ENCODE data around the gene NPR3. TPM values are rescaled to one million over a fixed set of nuclear protein-coding genes. Genes with fewer than 3 reads are reported as not detected.

Gene NPR3
- total RNA-seq, 2 donors from 2014 or later = 0.20 to 0.82 TPM

DNA sequence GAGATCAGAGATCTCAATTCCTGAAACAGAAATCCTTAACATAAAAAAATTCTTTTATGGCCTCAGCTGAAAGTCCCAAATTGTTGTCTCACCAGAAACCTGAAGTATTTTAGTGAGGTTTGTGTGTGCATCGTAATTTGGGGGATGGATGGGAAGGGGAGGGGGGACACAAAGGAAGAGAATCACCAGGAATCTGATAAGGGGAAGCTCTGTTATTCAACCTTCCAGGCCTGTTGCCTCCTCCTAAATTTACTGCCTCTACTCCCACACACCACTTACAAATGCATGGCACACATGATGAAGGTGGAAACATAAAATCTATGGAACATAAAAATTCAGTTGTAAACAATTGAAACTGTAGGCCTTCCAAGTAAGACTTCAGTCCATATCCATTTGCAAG lies 97.7 kb downstream of the NPR3 start:
- H3K9ac ChIP-seq (ENCODE audit: extremely low read depth, low read length, poor library complexity, severe bottlenecking) = no peak overlapping the region

DNA sequence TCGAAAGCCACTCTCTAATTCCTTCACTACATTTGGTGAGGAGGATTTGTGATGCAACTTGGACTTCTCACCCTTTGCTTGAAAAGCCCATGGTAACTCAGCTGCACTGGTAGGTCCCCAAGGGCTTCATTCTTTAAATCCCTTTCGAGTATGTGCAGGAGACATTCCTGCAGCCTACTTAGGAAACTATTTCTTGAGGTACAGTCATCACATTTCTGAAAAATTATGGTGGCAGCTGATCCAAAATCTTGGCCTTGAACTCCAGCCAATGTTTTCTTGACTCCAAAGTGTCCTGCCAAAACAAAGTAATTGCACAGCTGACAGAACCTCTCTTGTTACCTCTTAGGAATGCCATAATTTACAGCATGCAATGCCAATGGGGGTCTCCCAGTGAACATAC lies 99.7 kb downstream of the NPR3 start:
- Mint-ChIP-seq H3K36me3 (ENCODE audit: low read depth) (no peaks in the 10 kb centered on the region), H3K27ac (no peak overlapping the region), H3K4me1 (no peaks in the 10 kb centered on the region), H3K4me3 (no peak overlapping the region), H3K27me3 (ENCODE audit: insufficient read depth) (no peaks in the 10 kb centered on the region), H3K9me3 (peaks cover 9% of the 10 kb centered on the region)
- no peaks in the 10 kb centered on the region for H3K9me3 ChIP-seq (ENCODE audit: control insufficient read depth, low read length)
- H3K27ac ChIP-seq (ENCODE audit: low read depth, low read length) = no peak overlapping the region
- 50 to 89% methylated on average over 1 to 2 of the region's 2 CpGs for WGBS, 2 experiments (ENCODE audit: insufficient coverage in 1 of 2, insufficient read length in 1 of 2)
- no peaks in the 10 kb centered on the region for H3K36me3 ChIP-seq (ENCODE audit: control insufficient read depth, insufficient read depth, low read length)
- H3K27me3 ChIP-seq (ENCODE audit: control insufficient read depth, insufficient read depth, low read length, poor library complexity, severe bottlenecking) = no peaks in the 10 kb centered on the region
- H3K4me1 ChIP-seq (ENCODE audit: control insufficient read depth, insufficient read depth, low read length) = no peaks in the 10 kb centered on the region
- no peak for DNase-seq
- no peak overlapping the region for H3K9ac ChIP-seq (ENCODE audit: extremely low read depth, low read length, poor library complexity, severe bottlenecking)
- TF ChIP-seq CTCF (conservative IDR thresholded peaks at IDR 0.05) = no peak
- H3K4me3 ChIP-seq (ENCODE audit: low read length) = no peak overlapping the region

More for the DNA sequence above, 97.7 kb downstream of the NPR3 start:
- Mint-ChIP-seq H3K27ac (no peak overlapping the region), H3K36me3 (ENCODE audit: low read depth) (no peaks in the 10 kb centered on the region), H3K27me3 (ENCODE audit: insufficient read depth) (no peaks in the 10 kb centered on the region), H3K9me3 (peaks cover 8% of the 10 kb centered on the region), H3K4me3 (no peak overlapping the region), H3K4me1 (no peaks in the 10 kb centered on the region)
- H3K36me3 ChIP-seq (ENCODE audit: control insufficient read depth, insufficient read depth, low read length) = no peaks in the 10 kb centered on the region
- no peak overlapping the region for H3K27ac ChIP-seq (ENCODE audit: low read depth, low read length)
- no peak for DNase-seq
- no peaks in the 10 kb centered on the region for H3K9me3 ChIP-seq (ENCODE audit: control insufficient read depth, low read length)
- no peak for TF ChIP-seq CTCF (conservative IDR thresholded peaks at IDR 0.05)
- no peak overlapping the region for H3K4me3 ChIP-seq (ENCODE audit: low read length)
- no peaks in the 10 kb centered on the region for H3K4me1 ChIP-seq (ENCODE audit: control insufficient read depth, insufficient read depth, low read length)
- H3K27me3 ChIP-seq (ENCODE audit: control insufficient read depth, insufficient read depth, low read length, poor library complexity, severe bottlenecking) = no peaks in the 10 kb centered on the region
- 88 to 100% methylated on average over 1 of the region's 1 CpG for WGBS, 2 experiments (ENCODE audit: insufficient coverage in 1 of 2, insufficient read length in 1 of 2)

- Histone ChIP-seq H3K36me3 (ENCODE audit: control insufficient read depth, insufficient read depth, low read length) (no peaks in the 10 kb centered on the region), H3K27ac (ENCODE audit: low read depth, low read length) (no peak overlapping the region), H3K9ac (ENCODE audit: extremely low read depth, low read length, poor library complexity, severe bottlenecking) (no peak overlapping the region), H3K4me1 (ENCODE audit: control insufficient read depth, insufficient read depth, low read length) (no peaks in the 10 kb centered on the region), H3K27me3 (ENCODE audit: control insufficient read depth, insufficient read depth, low read length, poor library complexity, severe bottlenecking) (no peaks in the 10 kb centered on the region), H3K9me3 (ENCODE audit: control insufficient read depth, low read length) (no peaks in the 10 kb centered on the region), H3K4me3 (ENCODE audit: low read length) (no peak overlapping the region)
- Mint-ChIP-seq H3K4me1 (no peaks in the 10 kb centered on the region), H3K36me3 (ENCODE audit: low read depth) (no peaks in the 10 kb centered on the region), H3K4me3 (no peak overlapping the region), H3K9me3 (peaks cover 7% of the 10 kb centered on the region), H3K27ac (no peak overlapping the region), H3K27me3 (ENCODE audit: insufficient read depth) (no peaks in the 10 kb centered on the region)
- TF ChIP-seq CTCF (conservative IDR thresholded peaks at IDR 0.05) = no peak
- DNase-seq = no peak
- whole genome bisulfite sequencing, 2 experiments (ENCODE audit: insufficient coverage in 1 of 2, insufficient read length in 1 of 2) = 86% methylated on average over 3 to 5 of the region's 5 CpGs
Measured at GRCh38 chr5:32812399-32812798, 101.3 kb downstream of the NPR3 start.

All from endodermal cell (in vitro differentiated cells).